Neural progenitor cell (in vitro differentiated cells): Measurements from ENCODE around the gene LOC101059915.

Source experiments
- DNase-seq: peaks from one replicate; pipeline ENCODE4 v3.0.0-alpha.2; 2016; ENCODE audit warnings: low spot score
- H2AFZ ChIP-seq: fragments of 200-600 bp; sonication (generic); replicated peaks from 2 replicates; pipeline ENCODE4 v1.6.1; 2016; ENCODE audit warnings: antibody characterized with exemption
- H3F3A ChIP-seq: fragments of 200-600 bp; sonication (generic); 2 replicates; pipeline ENCODE4 v1.6.1; 2016; ENCODE audit warnings: antibody characterized with exemption, low read depth
- H3K27ac ChIP-seq: fragments of 200-600 bp; sonication (generic); 2 replicates; pipeline ENCODE4 v1.5.1; 2016; ENCODE audit warnings: mild to moderate bottlenecking
- H3K27me3 ChIP-seq: fragments of 200-600 bp; sonication (generic); 2 replicates; pipeline ENCODE4 v1.6.1; 2016; ENCODE audit warnings: mild to moderate bottlenecking, moderate library complexity
- H3K36me3 ChIP-seq: fragments of 200-600 bp; sonication (generic); 2 replicates; pipeline ENCODE4 v1.5.1; 2016
- H3K4me1 ChIP-seq: fragments of 200-600 bp; sonication (generic); 2 replicates; pipeline ENCODE4 v1.6.1; 2016; ENCODE audit warnings: mixed run types
- H3K4me2 ChIP-seq: fragments of 200-600 bp; sonication (generic); 2 replicates; pipeline ENCODE4 v1.6.1; 2016
- H3K4me3 ChIP-seq: fragments of 200-600 bp; sonication (generic); 2 replicates; pipeline ENCODE4 v1.5.1; 2016
- H3K79me2 ChIP-seq: fragments of 200-600 bp; sonication (generic); 2 replicates; pipeline ENCODE4 v1.6.1; 2016; ENCODE audit warnings: low read depth
- H3K9ac ChIP-seq: fragments of 200-600 bp; sonication (generic); 2 replicates; pipeline ENCODE4 v1.6.1; 2016
- H3K9me3 ChIP-seq: fragments of 200-600 bp; sonication (generic); 2 replicates; pipeline ENCODE4 v1.5.1; 2016; ENCODE audit warnings: low read depth
- H4K20me1 ChIP-seq: fragments of 200-600 bp; sonication (generic); 2 replicates; pipeline ENCODE4 v1.6.1; 2016; ENCODE audit warnings: low read depth
- H3K27ac Mint-ChIP-seq: 3 replicates; pipeline ENCODE4 v1.8.0; 2021; ENCODE audit warnings: mixed read lengths
- H3K27me3 Mint-ChIP-seq: 2 replicates; pipeline ENCODE4 v1.8.0; 2022; ENCODE audit warnings: low read depth, mild to moderate bottlenecking, inconsistent platforms, moderate library complexity, mixed read lengths; ENCODE audit not compliant: insufficient read depth
- H3K36me3 Mint-ChIP-seq: 3 replicates; pipeline ENCODE4 v1.8.0; 2021; ENCODE audit warnings: mixed read lengths
- H3K4me1 Mint-ChIP-seq: 3 replicates; pipeline ENCODE4 v1.8.0; 2021; ENCODE audit warnings: mixed read lengths
- H3K4me3 Mint-ChIP-seq: 3 replicates; pipeline ENCODE4 v1.8.0; 2021; ENCODE audit warnings: mild to moderate bottlenecking, moderate library complexity, mixed read lengths
- H3K9me3 Mint-ChIP-seq: 3 replicates; pipeline ENCODE4 v1.8.0; 2020; ENCODE audit warnings: mixed read lengths
- CTCF ChIP-seq: fragments of 200-600 bp; sonication (generic); IDR thresholded peaks from 2 replicates; pipeline ENCODE4 v1.5.1; 2017; ENCODE audit warnings: antibody characterized with exemption, mild to moderate bottlenecking
- EZH2 ChIP-seq: fragments of 200-600 bp; sonication (generic); IDR thresholded peaks from 2 replicates; pipeline ENCODE4 v1.6.1; 2017; ENCODE audit warnings: antibody characterized with exemption, mild to moderate bottlenecking, moderate library complexity
- EZH2phosphoT487 ChIP-seq: fragments of 200-600 bp; sonication (generic); IDR thresholded peaks from 2 replicates; pipeline ENCODE4 v1.6.1; 2017; ENCODE audit warnings: antibody characterized with exemption

Gene LOC101059915

DNA sequence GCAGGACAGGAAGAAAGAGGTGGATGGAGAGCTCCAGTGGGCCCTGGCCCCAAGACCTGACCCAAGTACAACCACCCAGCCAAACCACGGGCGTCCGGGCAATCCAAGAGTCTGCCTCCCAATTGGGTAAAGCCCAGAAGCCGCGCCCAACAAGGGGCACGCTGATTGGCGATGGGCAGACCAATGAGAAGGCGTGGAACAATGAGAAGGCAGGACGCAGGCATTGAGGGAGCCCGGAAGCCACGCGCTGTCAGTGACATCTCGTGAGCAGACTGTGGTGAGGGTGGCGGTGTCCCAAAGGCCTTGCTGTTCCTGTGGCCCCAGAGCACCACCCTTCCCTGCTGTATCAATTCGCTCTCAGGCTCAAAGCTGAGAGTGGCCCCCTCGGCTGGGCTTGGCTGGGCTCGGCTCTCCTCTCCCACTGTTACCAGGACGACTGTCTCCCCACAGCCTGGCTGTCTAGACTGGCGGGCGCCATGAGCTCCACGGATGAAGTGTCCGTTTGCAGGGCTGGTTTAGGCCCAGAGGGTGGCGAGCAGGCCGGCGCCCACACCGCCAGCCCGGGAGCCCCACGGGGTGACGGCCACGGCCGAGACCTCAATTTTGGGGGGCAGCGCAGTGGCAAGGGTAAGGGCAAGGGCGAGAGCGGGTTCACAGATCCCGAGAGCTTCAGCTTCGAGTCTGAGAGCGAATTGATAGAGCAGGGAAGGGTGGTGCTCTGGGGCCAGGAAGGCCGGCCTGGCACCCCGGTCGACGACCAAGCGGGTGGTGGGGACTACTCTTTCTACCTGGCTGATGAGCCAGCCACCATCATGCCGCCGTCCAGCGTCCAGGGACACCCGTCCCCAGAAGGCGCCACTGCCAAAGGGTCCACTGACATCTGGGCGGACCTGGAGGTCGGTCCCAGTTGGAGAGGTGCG is at the start of gene LOC101059915:
Gene LOC101059915 (plus strand): TSS at position 219 of the 920 bp plus-strand sequence.
- H3K9me3 ChIP-seq, result no peaks in the 10 kb centered on the region
- Mint-ChIP-seq H3K27ac (no peak within 1 kb of the TSS), H3K4me1 (no peaks in the 10 kb centered on the region), H3K9me3 (peaks cover 16% of the 10 kb centered on the region), H3K36me3 (no peaks in the 10 kb centered on the region), H3K4me3 (no peak within 1 kb of the TSS), H3K27me3 (peaks cover 11% of the 10 kb centered on the region)
- no peaks in the 10 kb centered on the region for H4K20me1 ChIP-seq
- H3K9ac ChIP-seq, result no peak within 1 kb of the TSS
- H3K4me3 ChIP-seq, result no peak within 1 kb of the TSS
- H3K79me2 ChIP-seq, result no peaks in the 10 kb centered on the region
- H3K4me1 ChIP-seq, result no peaks in the 10 kb centered on the region
- H3K27ac ChIP-seq, result no peak within 1 kb of the TSS
- H2AFZ ChIP-seq, result no peak within 1 kb of the TSS
- no peaks in the 10 kb centered on the region for H3K27me3 ChIP-seq
- H3K4me2 ChIP-seq, result no peak within 1 kb of the TSS
- DNase-seq, result no peak
- no peaks in the 10 kb centered on the region for H3K36me3 ChIP-seq
- no peak for TF ChIP-seq EZH2phosphoT487
- TF ChIP-seq CTCF, result no peak
- no peak for TF ChIP-seq EZH2
- H3F3A ChIP-seq, result no peaks in the 10 kb centered on the region

GRCh38 chrX:71617742-71618141 is 49.6 kb upstream of the LOC101059915 start:
- Histone ChIP-seq H3K9me3 (no peaks in the 10 kb centered on the region), H3K4me3 (no peak overlapping the region), H3K27ac (no peak overlapping the region), H3K27me3 (no peaks in the 10 kb centered on the region), H3K4me1 (no peaks in the 10 kb centered on the region), H2AFZ (no peak overlapping the region), H3K79me2 (no peaks in the 10 kb centered on the region), H3F3A (no peaks in the 10 kb centered on the region), H4K20me1 (no peaks in the 10 kb centered on the region), H3K36me3 (no peaks in the 10 kb centered on the region), H3K9ac (no peak overlapping the region), H3K4me2 (no peak overlapping the region)
- Mint-ChIP-seq H3K4me3 (no peak overlapping the region), H3K9me3 (peaks cover 25% of the 10 kb centered on the region), H3K27ac (no peak overlapping the region), H3K4me1 (no peaks in the 10 kb centered on the region), H3K27me3 (peaks cover 2% of the 10 kb centered on the region), H3K36me3 (peaks cover 4% of the 10 kb centered on the region)
- no peak for DNase-seq
- TF ChIP-seq CTCF (no peak), EZH2 (no peak), EZH2phosphoT487 (no peak)

GRCh38 chrX:71618303-71618721 is 49.0 kb upstream of the LOC101059915 start, which contains the start of gene CXCR3:
Gene CXCR3, minus strand, starts transcription at chrX:71618511. Its CDS starts 62 bp downstream, at chrX:71618449.
- no peaks in the 10 kb centered on the region for H3K4me1 ChIP-seq
- Mint-ChIP-seq H3K4me1 (no peaks in the 10 kb centered on the region), H3K27me3 (peaks cover 2% of the 10 kb centered on the region), H3K27ac (no peak within 1 kb of the TSS), H3K9me3 (peaks cover 23% of the 10 kb centered on the region), H3K4me3 (no peak within 1 kb of the TSS), H3K36me3 (peaks cover 4% of the 10 kb centered on the region)
- no peaks in the 10 kb centered on the region for H3K36me3 ChIP-seq
- no peak within 1 kb of the TSS for H3K4me3 ChIP-seq
- TF ChIP-seq CTCF (no peak), EZH2phosphoT487 (no peak), EZH2 (no peak)
- H3K27me3 ChIP-seq, result no peaks in the 10 kb centered on the region
- no peak within 1 kb of the TSS for H3K4me2 ChIP-seq
- H3K79me2 ChIP-seq, result no peaks in the 10 kb centered on the region
- no peak within 1 kb of the TSS for H2AFZ ChIP-seq
- no peaks in the 10 kb centered on the region for H3F3A ChIP-seq
- no peaks in the 10 kb centered on the region for H3K9me3 ChIP-seq
- DNase-seq, result no peak
- H3K9ac ChIP-seq, result no peak within 1 kb of the TSS
- no peak within 1 kb of the TSS for H3K27ac ChIP-seq
- no peaks in the 10 kb centered on the region for H4K20me1 ChIP-seq
